DND-41 (cell line): ENCODE measurements around the gene AEBP2.
"Not testable (repeated sequence)": the region's sequence is repeated elsewhere in the genome, so short reads cannot be mapped to it uniquely, and the experiment has no call there.

ENCODE experiments used
- ATAC-seq: fragments of 200-7000 bp; cut with Tn5 transposase; 3 replicates; pipeline ENCODE4 v1.9.1; 2021; ENCODE audit warnings: low read depth; ENCODE audit not compliant: insufficient read depth
- DNase-seq: peaks from one replicate; pipeline ENCODE4 v3.0.0-alpha.2; 2020
- H2AFZ ChIP-seq: 2 replicates; pipeline ENCODE4 v1.6.0; 2012; ENCODE audit warnings: low read depth, low read length
- H3K27ac ChIP-seq: 2 replicates; pipeline ENCODE4 v1.5.1; 2012; ENCODE audit warnings: low read length, inconsistent platforms
- H3K27me3 ChIP-seq: fragments of 200-600 bp; sonication (generic); 2 replicates; pipeline ENCODE4 v1.6.0; 2012; ENCODE audit warnings: low read length, mild to moderate bottlenecking, inconsistent platforms; ENCODE audit not compliant: insufficient read depth, poor library complexity
- H3K36me3 ChIP-seq: 2 replicates; pipeline ENCODE4 v1.5.1; 2012; ENCODE audit warnings: low read length, inconsistent platforms; ENCODE audit not compliant: insufficient read depth
- H3K4me1 ChIP-seq: 2 replicates; pipeline ENCODE4 v1.5.1; 2012; ENCODE audit warnings: mild to moderate bottlenecking, low read length; ENCODE audit not compliant: insufficient read depth
- H3K4me2 ChIP-seq: 2 replicates; pipeline ENCODE4 v1.6.0; 2012; ENCODE audit warnings: mild to moderate bottlenecking, moderate library complexity, low read length, inconsistent platforms; ENCODE audit not compliant: insufficient read depth
- H3K4me3 ChIP-seq, 2 experiments: fragments of 200-600 bp in 1 of 2; shearing (Covaris generic) in 1 of 2; 2 replicates each; pipeline ENCODE4 v1.5.1; 2012 to 2016; ENCODE audit warnings: inconsistent platforms in 2 of 2, low read length in 2 of 2, mild to moderate bottlenecking in 2 of 2, low read depth in 1 of 2, moderate library complexity in 1 of 2
- H3K79me2 ChIP-seq: 2 replicates; pipeline ENCODE4 v1.6.0; 2012; ENCODE audit warnings: low read length, inconsistent platforms; ENCODE audit not compliant: insufficient read depth
- H3K9ac ChIP-seq: 2 replicates; pipeline ENCODE4 v1.6.0; 2012; ENCODE audit warnings: low read depth, mild to moderate bottlenecking, inconsistent platforms, low read length, moderate library complexity
- H3K9me3 ChIP-seq: 2 replicates; pipeline ENCODE4 v1.5.1; 2012; ENCODE audit warnings: low read length, moderate library complexity, mild to moderate bottlenecking, inconsistent platforms; ENCODE audit not compliant: insufficient read depth, severe bottlenecking
- H4K20me1 ChIP-seq: 2 replicates; pipeline ENCODE4 v1.6.0; 2012; ENCODE audit warnings: low read length; ENCODE audit not compliant: insufficient read depth
- EZH2 ChIP-seq: IDR thresholded peaks from 3 replicates; pipeline ENCODE4 v1.6.1; 2012; ENCODE audit warnings: borderline replicate concordance, low read depth, mild to moderate bottlenecking, moderate library complexity, low read length, inconsistent platforms; ENCODE audit not compliant: severe bottlenecking
- TF ChIP-seq, protein P1 (sequence below): IDR thresholded peaks from 2 replicates; pipeline ENCODE4 v1.5.1; 2012; ENCODE audit warnings: borderline replicate concordance, low read length, moderate library complexity, mild to moderate bottlenecking; ENCODE audit not compliant: poor library complexity, severe bottlenecking; ENCODE audit errors: extremely low read depth

AEBP2 gene

GRCh38 chr12:19439059-19440018 lies at the start of gene AEBP2:
TSS of gene AEBP2 (plus strand) at chr12:19439492. CDS start at chr12:19439700, 208 bp downstream.
- Histone ChIP-seq H3K9me3 (no peaks in the 10 kb centered on the region), H4K20me1 (peaks cover 32% of the 10 kb centered on the region), H3K4me2 (peak within 1 kb of the TSS; percentile 71), H3K4me1 (peaks cover 75% of the 10 kb centered on the region), H3K9ac (peak within 1 kb of the TSS; percentile 97), H3K36me3 (peaks cover 27% of the 10 kb centered on the region), H3K27ac (peak within 1 kb of the TSS; percentile 97), H3K4me3 (peak within 1 kb of the TSS; percentile 60 to 78; a peak in 3 of 4 replicates), H3K79me2 (peaks cover 53% of the 10 kb centered on the region), H3K27me3 (no peaks in the 10 kb centered on the region), H2AFZ (peak within 1 kb of the TSS; percentile 63)
- DNase-seq (peak; percentile 97), ATAC-seq (peak; percentile 77)
- TF ChIP-seq, protein P1, sequence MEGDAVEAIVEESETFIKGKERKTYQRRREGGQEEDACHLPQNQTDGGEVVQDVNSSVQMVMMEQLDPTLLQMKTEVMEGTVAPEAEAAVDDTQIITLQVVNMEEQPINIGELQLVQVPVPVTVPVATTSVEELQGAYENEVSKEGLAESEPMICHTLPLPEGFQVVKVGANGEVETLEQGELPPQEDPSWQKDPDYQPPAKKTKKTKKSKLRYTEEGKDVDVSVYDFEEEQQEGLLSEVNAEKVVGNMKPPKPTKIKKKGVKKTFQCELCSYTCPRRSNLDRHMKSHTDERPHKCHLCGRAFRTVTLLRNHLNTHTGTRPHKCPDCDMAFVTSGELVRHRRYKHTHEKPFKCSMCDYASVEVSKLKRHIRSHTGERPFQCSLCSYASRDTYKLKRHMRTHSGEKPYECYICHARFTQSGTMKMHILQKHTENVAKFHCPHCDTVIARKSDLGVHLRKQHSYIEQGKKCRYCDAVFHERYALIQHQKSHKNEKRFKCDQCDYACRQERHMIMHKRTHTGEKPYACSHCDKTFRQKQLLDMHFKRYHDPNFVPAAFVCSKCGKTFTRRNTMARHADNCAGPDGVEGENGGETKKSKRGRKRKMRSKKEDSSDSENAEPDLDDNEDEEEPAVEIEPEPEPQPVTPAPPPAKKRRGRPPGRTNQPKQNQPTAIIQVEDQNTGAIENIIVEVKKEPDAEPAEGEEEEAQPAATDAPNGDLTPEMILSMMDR, result peak; percentile 4
- TF ChIP-seq EZH2, result no peak

GRCh38 chr12:19390051-19390598 lies 49.2 kb upstream of the AEBP2 start:
- Histone ChIP-seq H2AFZ (no peak overlapping the region), H3K27ac (no peak overlapping the region), H3K27me3 (no peaks in the 10 kb centered on the region), H3K9ac (no peak overlapping the region), H3K36me3 (no peaks in the 10 kb centered on the region), H3K79me2 (no peaks in the 10 kb centered on the region), H3K9me3 (no peaks in the 10 kb centered on the region), H3K4me2 (no peak overlapping the region), H4K20me1 (no peaks in the 10 kb centered on the region), H3K4me1 (no peaks in the 10 kb centered on the region), H3K4me3 (no peak overlapping the region)
- ATAC-seq (no peak), DNase-seq (no peak)
- TF ChIP-seq, protein P1, result no peak
- TF ChIP-seq EZH2, result no peak

DNA sequence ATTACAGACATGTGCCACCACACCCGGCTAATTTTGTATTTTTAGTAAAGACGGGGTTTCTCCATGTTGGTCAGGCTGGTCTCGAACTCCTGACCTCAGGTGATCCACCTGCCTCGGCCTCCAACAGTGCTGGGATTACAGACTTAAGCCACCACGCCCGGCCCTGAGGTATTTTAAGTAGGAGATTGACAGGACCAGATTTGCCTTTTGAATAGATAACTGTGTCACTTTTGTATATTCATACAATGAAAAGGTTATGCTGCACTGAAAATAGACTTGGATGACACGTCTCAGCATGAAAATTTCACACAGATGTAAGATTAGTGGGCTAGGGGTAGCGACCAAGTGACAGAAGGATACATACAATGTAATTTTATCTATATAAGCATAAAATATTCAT lies 46.6 kb upstream of the AEBP2 start:
- not testable (repeated sequence) for H3K27me3 ChIP-seq, ATAC-seq, H3K4me1 ChIP-seq, DNase-seq, H3K27ac ChIP-seq, H3K9ac ChIP-seq, H3K4me2 ChIP-seq, H3K9me3 ChIP-seq, H4K20me1 ChIP-seq, H3K36me3 ChIP-seq, H3K79me2 ChIP-seq, H2AFZ ChIP-seq, H3K4me3 ChIP-seq

- Histone ChIP-seq H3K79me2 (no peaks in the 10 kb centered on the region), H4K20me1 (no peaks in the 10 kb centered on the region), H3K36me3 (no peaks in the 10 kb centered on the region), H3K4me3 (no peak overlapping the region), H2AFZ (no peak overlapping the region), H3K27me3 (no peaks in the 10 kb centered on the region), H3K27ac (no peak overlapping the region), H3K9me3 (no peaks in the 10 kb centered on the region), H3K4me1 (no peaks in the 10 kb centered on the region), H3K9ac (no peak overlapping the region), H3K4me2 (no peak overlapping the region)
- TF ChIP-seq EZH2, result no peak
- TF ChIP-seq, protein P1, result no peak
- no peak for ATAC-seq
- no peak for DNase-seq
Measured at GRCh38 chr12:19394385-19394784, 44.9 kb upstream of the AEBP2 start.
